HL-60 (cell line): Measurements from ENCODE around the gene TRNP1.

Experiments
- GABPA ChIP-seq: IDR thresholded peaks from 2 replicates; pipeline ENCODE4 v1.6.1; 2012; ENCODE audit warnings: low read depth
- POLR2AphosphoS5 ChIP-seq: IDR thresholded peaks from 2 replicates; pipeline ENCODE4 v1.6.1; 2012; ENCODE audit warnings: low read depth
- SPI1 ChIP-seq: IDR thresholded peaks from 2 replicates; pipeline ENCODE4 v1.6.1; 2012; ENCODE audit warnings: low read depth, mild to moderate bottlenecking, borderline replicate concordance
- TF ChIP-seq, protein P1 (sequence below): IDR thresholded peaks from one replicate; pipeline ENCODE4 v1.5.1; 2011; ENCODE audit warnings: low read length, control low read depth, inconsistent platforms; ENCODE audit not compliant: insufficient read depth
- TF ChIP-seq, protein P2 (sequence below): IDR thresholded peaks from 2 replicates; pipeline ENCODE4 v1.6.1; 2012; ENCODE audit warnings: low read depth; ENCODE audit not compliant: insufficient replicate concordance

DNA sequence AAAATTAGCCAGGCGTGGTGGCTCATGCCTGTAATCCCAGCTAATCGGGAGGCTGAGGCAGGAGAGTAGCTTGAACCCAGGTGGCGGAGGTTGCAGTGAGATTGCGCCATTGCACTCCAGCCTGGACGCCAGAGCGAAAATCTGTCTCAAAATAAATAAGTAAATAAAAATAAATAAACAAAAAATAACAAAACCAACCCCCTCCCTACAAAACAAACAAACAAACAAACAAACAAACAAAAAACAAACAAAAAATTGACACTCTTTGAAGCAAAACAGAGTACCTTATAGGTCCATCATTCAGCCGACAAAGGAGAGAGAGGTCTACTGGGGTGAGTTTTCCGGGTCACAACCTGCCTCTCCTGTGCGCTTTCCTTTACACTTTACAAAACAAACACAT, 27.9 kb upstream of the TRNP1 start:
- TF ChIP-seq, protein P1, sequence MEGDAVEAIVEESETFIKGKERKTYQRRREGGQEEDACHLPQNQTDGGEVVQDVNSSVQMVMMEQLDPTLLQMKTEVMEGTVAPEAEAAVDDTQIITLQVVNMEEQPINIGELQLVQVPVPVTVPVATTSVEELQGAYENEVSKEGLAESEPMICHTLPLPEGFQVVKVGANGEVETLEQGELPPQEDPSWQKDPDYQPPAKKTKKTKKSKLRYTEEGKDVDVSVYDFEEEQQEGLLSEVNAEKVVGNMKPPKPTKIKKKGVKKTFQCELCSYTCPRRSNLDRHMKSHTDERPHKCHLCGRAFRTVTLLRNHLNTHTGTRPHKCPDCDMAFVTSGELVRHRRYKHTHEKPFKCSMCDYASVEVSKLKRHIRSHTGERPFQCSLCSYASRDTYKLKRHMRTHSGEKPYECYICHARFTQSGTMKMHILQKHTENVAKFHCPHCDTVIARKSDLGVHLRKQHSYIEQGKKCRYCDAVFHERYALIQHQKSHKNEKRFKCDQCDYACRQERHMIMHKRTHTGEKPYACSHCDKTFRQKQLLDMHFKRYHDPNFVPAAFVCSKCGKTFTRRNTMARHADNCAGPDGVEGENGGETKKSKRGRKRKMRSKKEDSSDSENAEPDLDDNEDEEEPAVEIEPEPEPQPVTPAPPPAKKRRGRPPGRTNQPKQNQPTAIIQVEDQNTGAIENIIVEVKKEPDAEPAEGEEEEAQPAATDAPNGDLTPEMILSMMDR, result no peak
- TF ChIP-seq, protein P2, sequence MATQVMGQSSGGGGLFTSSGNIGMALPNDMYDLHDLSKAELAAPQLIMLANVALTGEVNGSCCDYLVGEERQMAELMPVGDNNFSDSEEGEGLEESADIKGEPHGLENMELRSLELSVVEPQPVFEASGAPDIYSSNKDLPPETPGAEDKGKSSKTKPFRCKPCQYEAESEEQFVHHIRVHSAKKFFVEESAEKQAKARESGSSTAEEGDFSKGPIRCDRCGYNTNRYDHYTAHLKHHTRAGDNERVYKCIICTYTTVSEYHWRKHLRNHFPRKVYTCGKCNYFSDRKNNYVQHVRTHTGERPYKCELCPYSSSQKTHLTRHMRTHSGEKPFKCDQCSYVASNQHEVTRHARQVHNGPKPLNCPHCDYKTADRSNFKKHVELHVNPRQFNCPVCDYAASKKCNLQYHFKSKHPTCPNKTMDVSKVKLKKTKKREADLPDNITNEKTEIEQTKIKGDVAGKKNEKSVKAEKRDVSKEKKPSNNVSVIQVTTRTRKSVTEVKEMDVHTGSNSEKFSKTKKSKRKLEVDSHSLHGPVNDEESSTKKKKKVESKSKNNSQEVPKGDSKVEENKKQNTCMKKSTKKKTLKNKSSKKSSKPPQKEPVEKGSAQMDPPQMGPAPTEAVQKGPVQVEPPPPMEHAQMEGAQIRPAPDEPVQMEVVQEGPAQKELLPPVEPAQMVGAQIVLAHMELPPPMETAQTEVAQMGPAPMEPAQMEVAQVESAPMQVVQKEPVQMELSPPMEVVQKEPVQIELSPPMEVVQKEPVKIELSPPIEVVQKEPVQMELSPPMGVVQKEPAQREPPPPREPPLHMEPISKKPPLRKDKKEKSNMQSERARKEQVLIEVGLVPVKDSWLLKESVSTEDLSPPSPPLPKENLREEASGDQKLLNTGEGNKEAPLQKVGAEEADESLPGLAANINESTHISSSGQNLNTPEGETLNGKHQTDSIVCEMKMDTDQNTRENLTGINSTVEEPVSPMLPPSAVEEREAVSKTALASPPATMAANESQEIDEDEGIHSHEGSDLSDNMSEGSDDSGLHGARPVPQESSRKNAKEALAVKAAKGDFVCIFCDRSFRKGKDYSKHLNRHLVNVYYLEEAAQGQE, result no peak
- TF ChIP-seq GABPA, result no peak
- TF ChIP-seq POLR2AphosphoS5, result no peak
- no peak for TF ChIP-seq SPI1
